ENCODE measurements around the gene CYP4X1. TPM values are rescaled to one million over a fixed set of nuclear protein-coding genes. Genes with fewer than 3 reads are reported as not detected.
"Not testable (repeated sequence)": the region's sequence is repeated elsewhere in the genome, so short reads cannot be mapped to it uniquely, and the experiment has no call there.

The CYP4X1 gene
- total RNA-seq, 6 donors from 2014 or later = 8.9 to 61.3 (median 21.4) TPM

DNA sequence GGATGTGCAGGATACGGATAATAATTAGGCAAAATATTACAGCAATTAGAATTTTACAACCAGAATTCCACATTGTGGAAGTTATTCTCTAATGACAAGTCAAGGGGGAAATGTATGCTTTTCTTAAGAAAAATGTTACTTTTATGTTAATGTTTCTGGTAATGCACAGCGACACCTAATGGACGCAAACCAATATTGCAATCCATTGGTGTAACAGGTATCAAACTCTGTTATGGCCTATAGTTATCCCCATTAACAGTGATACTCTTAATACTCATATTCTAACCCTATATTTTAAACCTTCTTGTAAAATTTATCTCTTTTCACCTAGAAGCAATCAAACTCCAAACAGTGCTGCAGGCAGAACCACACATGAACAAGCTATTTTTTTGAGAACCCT, 65.9 kb downstream of the CYP4X1 start:
- H3K36me3 ChIP-seq; H3K4me1 ChIP-seq; DNase-seq; H3K27ac ChIP-seq; ATAC-seq (ENCODE audit: low FRiP score in 2 of 2); H3K4me3 ChIP-seq; H3K27me3 ChIP-seq; H3K9me3 ChIP-seq: not testable (repeated sequence)
- TF ChIP-seq, protein P1, sequence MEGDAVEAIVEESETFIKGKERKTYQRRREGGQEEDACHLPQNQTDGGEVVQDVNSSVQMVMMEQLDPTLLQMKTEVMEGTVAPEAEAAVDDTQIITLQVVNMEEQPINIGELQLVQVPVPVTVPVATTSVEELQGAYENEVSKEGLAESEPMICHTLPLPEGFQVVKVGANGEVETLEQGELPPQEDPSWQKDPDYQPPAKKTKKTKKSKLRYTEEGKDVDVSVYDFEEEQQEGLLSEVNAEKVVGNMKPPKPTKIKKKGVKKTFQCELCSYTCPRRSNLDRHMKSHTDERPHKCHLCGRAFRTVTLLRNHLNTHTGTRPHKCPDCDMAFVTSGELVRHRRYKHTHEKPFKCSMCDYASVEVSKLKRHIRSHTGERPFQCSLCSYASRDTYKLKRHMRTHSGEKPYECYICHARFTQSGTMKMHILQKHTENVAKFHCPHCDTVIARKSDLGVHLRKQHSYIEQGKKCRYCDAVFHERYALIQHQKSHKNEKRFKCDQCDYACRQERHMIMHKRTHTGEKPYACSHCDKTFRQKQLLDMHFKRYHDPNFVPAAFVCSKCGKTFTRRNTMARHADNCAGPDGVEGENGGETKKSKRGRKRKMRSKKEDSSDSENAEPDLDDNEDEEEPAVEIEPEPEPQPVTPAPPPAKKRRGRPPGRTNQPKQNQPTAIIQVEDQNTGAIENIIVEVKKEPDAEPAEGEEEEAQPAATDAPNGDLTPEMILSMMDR (IDR thresholded peaks at IDR 0.05) = peak in 5 of 6 experiments; percentile 33 to 57 (median 49)
- 6% methylated on average over 3 of the region's 3 CpGs for WGBS, 2 donors

DNA sequence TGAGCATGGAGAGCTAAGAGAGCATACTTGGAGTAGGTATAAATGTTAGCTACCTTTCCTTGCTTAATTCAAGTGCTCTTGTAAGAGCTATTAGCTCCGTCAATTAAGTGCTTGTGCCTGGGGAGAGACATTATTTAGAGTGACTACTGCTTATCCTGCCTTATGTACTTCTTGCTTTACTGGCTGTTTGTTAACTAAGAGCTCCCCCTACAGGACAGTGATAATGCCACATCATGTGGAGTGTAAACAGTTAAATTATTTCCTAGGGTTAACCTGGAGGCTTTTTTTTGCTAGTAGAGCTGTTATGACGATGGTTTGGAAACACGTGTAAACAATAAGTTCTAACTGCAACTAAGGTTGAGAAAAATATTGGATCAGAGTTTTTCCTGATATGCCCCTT, 68.0 kb downstream of the CYP4X1 start:
- not testable (repeated sequence) for H3K9me3 ChIP-seq; H3K4me1 ChIP-seq; H3K36me3 ChIP-seq; DNase-seq; H3K27ac ChIP-seq; H3K4me3 ChIP-seq; ATAC-seq (ENCODE audit: low FRiP score in 2 of 2); H3K27me3 ChIP-seq
- WGBS, 2 donors = 17% methylated on average over 3 of the region's 3 CpGs; no CpG with 5 or more reads in 1 of the 2 donors

Small RNA genes lying within 50 kb of the gene (small RNA-seq; reads per million reads assigned to genes)
- gene CYP4A27P (0 reads per million in 4 donors), gene CYP4A43P (0 to 0.29 (median 0) reads per million in 4 donors), gene CYP4A44P (0 to 0.44 (median 0) reads per million in 4 donors)

Other genes starting within 250 kb of the CYP4X1 start
- gene CYP4B1, start 224.6 kb upstream of the CYP4X1 start, total RNA-seq = 1,000 to 10,000 TPM in 1 of 6 donors, 100 to 1,000 TPM in 5; 211 to 1,043 (median 640) TPM
- gene CYP4A11, start 82.2 kb upstream of the CYP4X1 start, total RNA-seq = under 1 TPM in 1 of 6 donors, not detected in 5; 0.14 TPM
- 10 to 100 TPM in 1 of 6 donors, 1 to 10 TPM in 5; 2.1 to 10.0 (median 6.6) TPM for gene CYP4Z1, start 43.6 kb downstream of the CYP4X1 start, total RNA-seq
- 1 to 10 TPM in 4 of 6 donors, under 1 TPM in 2; 0.13 to 3.1 (median 1.6) TPM for gene CYP4A22, start 113.8 kb downstream of the CYP4X1 start, total RNA-seq
- gene PDZK1IP1, start 166.4 kb downstream of the CYP4X1 start, total RNA-seq = 10 to 100 TPM; 17.8 to 57.6 (median 41.4) TPM
- gene TAL1, start 208.6 kb downstream of the CYP4X1 start, total RNA-seq = 10 to 100 TPM in 4 of 6 donors, 1 to 10 TPM in 2; 4.2 to 16.4 (median 10.8) TPM